Measurements from ENCODE around the gene SLC16A2. TPM values are rescaled to one million over a fixed set of nuclear protein-coding genes. Genes with fewer than 3 reads are reported as not detected.

SLC16A2 gene
- total RNA-seq, 1 experiment from 2014 or later: 55.2 TPM

Other genes starting within 250 kb of the SLC16A2 start
- gene ZCCHC13, start 117.3 kb upstream of the SLC16A2 start, total RNA-seq (2021): not detected in 3 replicates
- 31.4 to 34.4 TPM (median 32.5 TPM) in 3 replicates for gene RLIM, start 193.1 kb downstream of the SLC16A2 start, total RNA-seq (2021)